ENCODE data around the gene GATB. TPM values are rescaled to one million over a fixed set of nuclear protein-coding genes. Genes with fewer than 3 reads are reported as not detected.

Gene GATB
- total and polyA plus RNA-seq, 2 experiments from 2014 or later, result 18.0 to 20.0 TPM

DNA sequence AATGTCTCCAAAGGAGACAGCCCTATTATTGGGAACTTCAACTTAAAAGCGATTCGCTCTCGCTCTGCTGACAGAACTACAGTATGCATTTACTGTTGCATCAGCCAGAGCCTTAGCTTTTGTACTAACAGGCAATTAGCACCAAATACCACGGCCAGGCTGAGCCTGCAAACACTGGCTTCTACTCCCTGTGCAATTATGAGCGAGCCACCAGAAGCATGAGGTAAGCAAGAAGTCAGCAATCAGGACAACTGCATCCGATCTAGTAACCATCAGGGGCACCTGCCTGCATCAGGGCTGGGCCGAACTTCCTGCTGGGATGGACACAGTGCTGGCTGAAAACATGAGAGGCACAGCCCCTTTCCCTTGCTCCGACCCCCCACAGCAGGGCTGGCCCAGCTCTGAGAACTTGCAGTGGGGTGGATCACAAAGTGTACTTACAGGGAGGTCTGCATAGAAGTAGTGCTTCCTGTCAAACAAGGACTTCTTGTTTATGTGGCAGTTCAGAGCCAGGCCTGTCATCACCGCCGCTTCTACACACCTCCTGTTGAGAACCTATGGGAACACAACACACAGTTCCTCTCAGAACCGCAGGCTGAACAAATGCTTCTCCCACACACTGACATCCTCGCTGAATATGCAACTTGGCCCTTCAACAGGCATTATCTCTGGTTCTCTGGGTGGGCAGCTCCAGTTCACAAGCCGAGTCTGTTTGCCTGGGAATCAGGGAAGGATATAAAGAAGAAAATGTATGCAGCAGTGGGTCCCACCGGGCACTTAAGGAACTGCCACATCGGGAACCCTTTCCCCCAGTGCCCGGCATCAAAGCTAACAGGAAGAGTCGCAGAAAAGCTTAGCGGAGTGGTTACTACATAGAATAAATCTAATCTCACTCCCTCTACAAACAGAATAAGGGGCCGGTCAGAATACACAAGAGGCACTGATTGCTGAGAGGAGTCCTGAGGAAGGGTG lies 41.5 kb downstream of the GATB start:
- Histone ChIP-seq H3K9me2 (ENCODE audit: insufficient read depth) (no peaks in the 10 kb centered on the region), H3K27me3 (replicated peaks; ENCODE audit: insufficient read depth) (no peaks in the 10 kb centered on the region)

GRCh38 chr4:151717909-151718628 lies 42.7 kb downstream of the GATB start:
- Histone ChIP-seq H3K9ac (no peak overlapping the region), H3K9me2 (ENCODE audit: insufficient read depth) (no peaks in the 10 kb centered on the region), H3K4me3 (no peak overlapping the region), H3K9me3 (ENCODE audit: low read depth) (no peaks in the 10 kb centered on the region), H3K4me1 (ENCODE audit: insufficient read depth) (no peaks in the 10 kb centered on the region), H4K20me1 (ENCODE audit: insufficient read depth) (no peaks in the 10 kb centered on the region), H3K36me3 (ENCODE audit: low read depth) (no peaks in the 10 kb centered on the region; the same call in 1 of the 2 replicates), H3K27me3 (replicated peaks; ENCODE audit: insufficient read depth) (no peaks in the 10 kb centered on the region), H2AFZ (no peak overlapping the region), H3K27ac (no peak overlapping the region), H3K79me2 (ENCODE audit: insufficient read depth) (no peaks in the 10 kb centered on the region), H3F3A (ENCODE audit: insufficient read depth) (no peaks in the 10 kb centered on the region), H3K4me2 (ENCODE audit: unreplicated experiment) (no peak overlapping the region)
- no peak for DNase-seq
- TF ChIP-seq EZH2 (IDR thresholded peaks at IDR 0.05; ENCODE audit: insufficient read depth, poor library complexity, severe bottlenecking) (no peak), EZH2phosphoT487 (IDR thresholded peaks at IDR 0.05; ENCODE audit: insufficient read depth, low read depth) (no peak)
- 87 to 88% methylated on average over 10 of the region's 10 CpGs for WGBS, 2 experiments (ENCODE audit: low coverage in 1 of 2, low lambda C conversion rate in 2 of 2, missing lambda C conversion rate in 2 of 2)
- in situ Hi-C loops (cut with MboI), result no loop called here

More for the DNA sequence above, 41.5 kb downstream of the GATB start:
- WGBS, 2 experiments (ENCODE audit: low coverage in 1 of 2, low lambda C conversion rate in 2 of 2, missing lambda C conversion rate in 2 of 2), result 97 to 99% methylated on average over 19 of the region's 19 CpGs
- Histone ChIP-seq H3F3A (ENCODE audit: insufficient read depth) (no peaks in the 10 kb centered on the region), H3K4me3 (no peak overlapping the region), H3K79me2 (ENCODE audit: insufficient read depth) (no peaks in the 10 kb centered on the region), H2AFZ (no peak overlapping the region), H3K9ac (no peak overlapping the region), H4K20me1 (ENCODE audit: insufficient read depth) (no peaks in the 10 kb centered on the region), H3K4me1 (ENCODE audit: insufficient read depth) (no peaks in the 10 kb centered on the region), H3K4me2 (ENCODE audit: unreplicated experiment) (no peak overlapping the region), H3K27ac (no peak overlapping the region), H3K36me3 (ENCODE audit: low read depth) (no peaks in the 10 kb centered on the region; the same call in 1 of the 2 replicates), H3K9me3 (ENCODE audit: low read depth) (no peaks in the 10 kb centered on the region)
- no peak for DNase-seq
- TF ChIP-seq EZH2 (IDR thresholded peaks at IDR 0.05; ENCODE audit: insufficient read depth, poor library complexity, severe bottlenecking), result no peak
- TF ChIP-seq EZH2phosphoT487 (IDR thresholded peaks at IDR 0.05; ENCODE audit: insufficient read depth, low read depth), result no peak
- in situ Hi-C loops (cut with MboI), result no loop called here

DNA sequence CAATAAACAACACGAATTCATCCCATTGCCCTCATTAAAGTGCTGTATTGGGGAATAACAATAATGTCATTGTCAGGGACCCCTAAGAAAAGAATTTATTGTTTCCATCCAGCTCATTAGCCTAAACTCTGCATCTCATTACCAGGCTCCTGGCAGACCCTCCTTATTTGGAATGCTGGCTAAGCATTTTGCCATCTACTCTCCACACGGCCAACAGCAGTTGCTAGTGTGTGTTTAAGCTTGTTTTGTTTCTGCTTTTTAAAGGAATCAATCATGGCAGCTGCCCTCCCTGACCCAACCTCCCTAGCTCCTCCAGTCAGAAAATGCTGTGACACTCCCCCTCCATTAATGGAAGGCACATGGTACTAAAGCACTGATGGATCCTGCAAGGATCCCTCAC lies 43.5 kb downstream of the GATB start:
- WGBS, 2 experiments (ENCODE audit: low coverage in 1 of 2, low lambda C conversion rate in 2 of 2, missing lambda C conversion rate in 2 of 2), result 90 to 95% methylated on average over 2 of the region's 2 CpGs
- in situ Hi-C loops (cut with MboI), result no loop called here
- DNase-seq, result no peak
- Histone ChIP-seq H3K27ac (no peak overlapping the region), H3K9ac (no peak overlapping the region), H3K9me2 (ENCODE audit: insufficient read depth) (no peaks in the 10 kb centered on the region), H3K4me1 (ENCODE audit: insufficient read depth) (no peaks in the 10 kb centered on the region), H3F3A (ENCODE audit: insufficient read depth) (no peaks in the 10 kb centered on the region), H4K20me1 (ENCODE audit: insufficient read depth) (no peaks in the 10 kb centered on the region), H3K79me2 (ENCODE audit: insufficient read depth) (no peaks in the 10 kb centered on the region), H3K4me3 (no peak overlapping the region), H2AFZ (no peak overlapping the region), H3K4me2 (ENCODE audit: unreplicated experiment) (no peak overlapping the region), H3K9me3 (ENCODE audit: low read depth) (no peaks in the 10 kb centered on the region), H3K36me3 (ENCODE audit: low read depth) (no peaks in the 10 kb centered on the region; the same call in 1 of the 2 replicates), H3K27me3 (replicated peaks; ENCODE audit: insufficient read depth) (no peaks in the 10 kb centered on the region)
- TF ChIP-seq EZH2 (IDR thresholded peaks at IDR 0.05; ENCODE audit: insufficient read depth, poor library complexity, severe bottlenecking), result no peak
- TF ChIP-seq EZH2phosphoT487 (IDR thresholded peaks at IDR 0.05; ENCODE audit: insufficient read depth, low read depth), result no peak

GRCh38 chr4:151716324-151716723 lies 44.5 kb downstream of the GATB start:
- Histone ChIP-seq H3K4me1 (ENCODE audit: insufficient read depth) (no peaks in the 10 kb centered on the region), H3K79me2 (ENCODE audit: insufficient read depth) (no peaks in the 10 kb centered on the region), H3K27ac (no peak overlapping the region), H3K9ac (no peak overlapping the region), H4K20me1 (ENCODE audit: insufficient read depth) (no peaks in the 10 kb centered on the region), H3K9me3 (ENCODE audit: low read depth) (no peaks in the 10 kb centered on the region), H3F3A (ENCODE audit: insufficient read depth) (no peaks in the 10 kb centered on the region), H3K27me3 (replicated peaks; ENCODE audit: insufficient read depth) (no peaks in the 10 kb centered on the region), H3K9me2 (ENCODE audit: insufficient read depth) (no peaks in the 10 kb centered on the region), H3K36me3 (ENCODE audit: low read depth) (peaks cover 5% of the 10 kb centered on the region; the same call in 1 of the 2 replicates), H3K4me2 (ENCODE audit: unreplicated experiment) (no peak overlapping the region), H3K4me3 (no peak overlapping the region), H2AFZ (no peak overlapping the region)
- no peak for TF ChIP-seq EZH2 (IDR thresholded peaks at IDR 0.05; ENCODE audit: insufficient read depth, poor library complexity, severe bottlenecking)
- TF ChIP-seq EZH2phosphoT487 (IDR thresholded peaks at IDR 0.05; ENCODE audit: insufficient read depth, low read depth), result no peak
- 81 to 85% methylated on average over 5 of the region's 5 CpGs for WGBS, 2 experiments (ENCODE audit: low coverage in 1 of 2, low lambda C conversion rate in 2 of 2, missing lambda C conversion rate in 2 of 2)
- in situ Hi-C loops (cut with MboI), result no loop called here
- no peak for DNase-seq

All from GM23248 (cell line).